HG02798 (cell line): ENCODE measurements around the gene CCDC73.

ENCODE experiments used
- ATAC-seq: cut with Tn5 transposase; IDR thresholded peaks from one replicate; pipeline ENCODE4 v1.9.1; 2021; ENCODE audit warnings: mild to moderate bottlenecking; ENCODE audit not compliant: unreplicated experiment, poor library complexity

CCDC73 gene

GRCh38 chr11:32555895-32556294, 238.6 kb downstream of the CCDC73 start:
- ATAC-seq: no peak

- ATAC-seq: no peak
Observed at GRCh38 chr11:32555091-32555490, 239.4 kb downstream of the CCDC73 start.
